ENCODE results near the gene TARDBP. TPM values are rescaled to one million over a fixed set of nuclear protein-coding genes. Genes with fewer than 3 reads are reported as not detected.

The TARDBP gene
- total RNA-seq, 4 donors from 2014 or later, result 118 to 265 (median 172) TPM

DNA sequence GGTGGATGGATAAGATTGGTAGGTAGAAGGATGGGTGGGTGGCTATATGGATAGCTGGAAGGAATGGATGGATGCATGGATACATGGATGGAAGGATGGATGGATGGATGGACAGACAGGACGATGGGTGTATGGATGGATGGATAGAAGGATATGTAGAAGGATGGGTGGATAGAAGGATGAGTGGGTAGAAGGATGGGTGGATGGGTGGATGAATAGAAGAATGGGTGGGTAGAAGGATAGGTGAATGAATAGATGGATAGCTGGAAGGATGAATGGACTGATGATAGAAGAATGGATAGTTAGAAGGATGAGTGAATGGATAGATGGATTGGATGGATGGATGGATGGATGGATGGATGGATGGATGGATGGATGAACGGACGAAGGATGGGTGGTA, 29.6 kb downstream of the TARDBP start:
- Histone ChIP-seq H3K27ac (no peak overlapping the region), H3K4me3 (replicated peaks in 1 of 3) (no peak overlapping the region), H3K4me1 (no peaks in the 10 kb centered on the region), H3K27me3 (no peaks in the 10 kb centered on the region), H3K9me3 (no peaks in the 10 kb centered on the region), H3K36me3 (no peaks in the 10 kb centered on the region)
- TF ChIP-seq POLR2A (IDR thresholded peaks at IDR 0.05), result no peak
- TF ChIP-seq, protein P1, sequence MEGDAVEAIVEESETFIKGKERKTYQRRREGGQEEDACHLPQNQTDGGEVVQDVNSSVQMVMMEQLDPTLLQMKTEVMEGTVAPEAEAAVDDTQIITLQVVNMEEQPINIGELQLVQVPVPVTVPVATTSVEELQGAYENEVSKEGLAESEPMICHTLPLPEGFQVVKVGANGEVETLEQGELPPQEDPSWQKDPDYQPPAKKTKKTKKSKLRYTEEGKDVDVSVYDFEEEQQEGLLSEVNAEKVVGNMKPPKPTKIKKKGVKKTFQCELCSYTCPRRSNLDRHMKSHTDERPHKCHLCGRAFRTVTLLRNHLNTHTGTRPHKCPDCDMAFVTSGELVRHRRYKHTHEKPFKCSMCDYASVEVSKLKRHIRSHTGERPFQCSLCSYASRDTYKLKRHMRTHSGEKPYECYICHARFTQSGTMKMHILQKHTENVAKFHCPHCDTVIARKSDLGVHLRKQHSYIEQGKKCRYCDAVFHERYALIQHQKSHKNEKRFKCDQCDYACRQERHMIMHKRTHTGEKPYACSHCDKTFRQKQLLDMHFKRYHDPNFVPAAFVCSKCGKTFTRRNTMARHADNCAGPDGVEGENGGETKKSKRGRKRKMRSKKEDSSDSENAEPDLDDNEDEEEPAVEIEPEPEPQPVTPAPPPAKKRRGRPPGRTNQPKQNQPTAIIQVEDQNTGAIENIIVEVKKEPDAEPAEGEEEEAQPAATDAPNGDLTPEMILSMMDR (IDR thresholded peaks at IDR 0.05), result no peak
- 77 to 83% methylated on average over 3 of the region's 3 CpGs for WGBS, 2 donors
- intact Hi-C loops (cut with DNase I), result no loop called here
- DNase-seq, result no peak

DNA sequence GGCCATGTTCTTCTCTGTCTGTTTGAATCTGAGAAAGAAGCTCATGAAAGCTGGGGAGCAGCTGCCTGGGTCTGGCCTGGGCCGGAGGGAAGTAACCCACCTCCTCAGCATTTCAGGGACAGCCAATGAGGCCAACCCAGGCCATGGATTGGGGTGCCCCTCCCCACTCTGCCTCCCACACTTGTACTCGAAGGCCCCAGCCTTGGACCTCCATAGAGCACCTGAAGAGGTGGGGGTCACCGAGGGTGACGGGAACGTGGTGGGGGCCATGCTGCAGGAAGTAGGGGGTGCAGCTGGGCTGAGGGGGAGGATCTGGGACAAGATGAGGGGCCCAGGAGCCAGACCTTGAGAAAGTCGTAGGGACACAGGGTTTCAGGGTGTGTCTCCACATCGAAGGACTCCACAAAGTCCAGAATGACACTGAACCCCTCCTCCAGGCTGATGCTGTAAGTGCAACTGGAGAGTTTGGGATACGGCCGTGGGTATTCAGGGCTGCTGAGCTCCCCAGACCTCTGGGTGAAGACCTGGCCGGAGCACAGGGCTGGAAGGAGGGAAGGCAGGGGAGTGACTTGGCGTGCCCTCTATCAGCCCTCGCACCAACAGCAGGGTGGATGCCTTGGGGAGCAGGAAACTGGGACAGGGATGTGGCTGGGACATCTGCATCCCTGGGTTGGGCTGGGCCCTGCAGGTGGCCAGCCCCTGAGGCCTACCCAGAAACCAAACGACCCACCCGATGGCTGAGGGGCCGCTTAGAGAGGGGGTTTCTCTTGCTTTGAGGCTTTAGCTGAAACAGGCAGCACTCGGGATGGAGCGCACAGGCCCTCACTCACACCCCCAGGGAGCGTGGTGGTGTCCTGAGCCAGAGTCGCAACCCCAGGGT, 30.8 kb downstream of the TARDBP start:
- H3K27me3 ChIP-seq, result no peaks in the 10 kb centered on the region
- no peaks in the 10 kb centered on the region for H3K4me1 ChIP-seq
- no peaks in the 10 kb centered on the region for H3K9me3 ChIP-seq
- H3K36me3 ChIP-seq, result no peaks in the 10 kb centered on the region
- no peak overlapping the region for H3K4me3 ChIP-seq (replicated peaks in 1 of 3)
- 73 to 79% methylated on average over 15 to 19 of the region's 19 CpGs for WGBS, 2 donors
- DNase-seq, result no peak
- no peak for TF ChIP-seq POLR2A (IDR thresholded peaks at IDR 0.05)
- TF ChIP-seq, protein P1 (IDR thresholded peaks at IDR 0.05), result no peak
- intact Hi-C loops (cut with DNase I), result no loop called here
- H3K27ac ChIP-seq, result no peak overlapping the region

DNA sequence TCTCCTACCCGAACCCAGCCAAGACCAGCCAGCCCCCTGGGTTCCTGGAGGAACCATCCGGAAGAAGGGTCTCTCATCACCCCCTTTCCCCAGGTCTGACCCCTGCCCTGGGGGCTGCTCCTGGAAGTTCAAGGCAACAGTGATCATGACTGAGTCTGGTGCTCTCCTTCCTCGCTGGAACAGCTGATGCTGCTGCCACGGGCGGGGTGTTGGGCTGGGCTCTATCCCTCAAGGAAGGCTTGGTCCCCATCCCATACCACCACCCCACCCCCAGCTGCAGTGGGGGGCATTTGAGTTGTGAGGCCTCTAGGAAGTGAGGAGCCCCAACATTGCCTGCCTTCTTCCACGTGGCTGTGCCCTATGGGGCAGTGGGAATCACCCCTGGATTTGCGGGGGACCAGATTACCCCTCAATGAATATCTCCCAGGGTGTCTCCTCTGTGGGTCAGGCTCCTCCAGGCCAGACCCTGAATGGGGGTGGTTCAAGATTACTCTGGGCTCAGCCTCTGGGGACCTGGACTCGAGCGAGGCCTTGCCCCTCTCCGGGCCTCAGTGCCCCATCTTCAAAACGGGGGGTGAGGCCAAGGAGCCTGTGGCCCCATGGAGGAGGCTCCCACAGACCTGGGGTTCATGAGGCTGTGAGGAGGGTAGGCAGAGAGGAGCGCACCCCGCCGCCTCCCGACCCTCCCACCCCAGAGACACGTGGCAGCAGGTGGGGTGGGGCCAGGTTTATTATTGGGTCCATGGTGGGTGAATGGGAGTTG, 31.8 kb downstream of the TARDBP start:
- intact Hi-C loops (cut with DNase I), result no loop called here
- H3K27ac ChIP-seq, result no peak overlapping the region
- H3K36me3 ChIP-seq, result no peaks in the 10 kb centered on the region
- TF ChIP-seq, protein P1 (IDR thresholded peaks at IDR 0.05), result no peak
- no peak for TF ChIP-seq POLR2A (IDR thresholded peaks at IDR 0.05)
- no peak for DNase-seq
- H3K9me3 ChIP-seq, result no peaks in the 10 kb centered on the region
- no peaks in the 10 kb centered on the region for H3K4me1 ChIP-seq
- H3K27me3 ChIP-seq, result no peaks in the 10 kb centered on the region
- 59 to 81% methylated on average over 9 to 10 of the region's 16 CpGs for WGBS, 2 donors
- H3K4me3 ChIP-seq (replicated peaks in 1 of 3), result no peak overlapping the region

DNA sequence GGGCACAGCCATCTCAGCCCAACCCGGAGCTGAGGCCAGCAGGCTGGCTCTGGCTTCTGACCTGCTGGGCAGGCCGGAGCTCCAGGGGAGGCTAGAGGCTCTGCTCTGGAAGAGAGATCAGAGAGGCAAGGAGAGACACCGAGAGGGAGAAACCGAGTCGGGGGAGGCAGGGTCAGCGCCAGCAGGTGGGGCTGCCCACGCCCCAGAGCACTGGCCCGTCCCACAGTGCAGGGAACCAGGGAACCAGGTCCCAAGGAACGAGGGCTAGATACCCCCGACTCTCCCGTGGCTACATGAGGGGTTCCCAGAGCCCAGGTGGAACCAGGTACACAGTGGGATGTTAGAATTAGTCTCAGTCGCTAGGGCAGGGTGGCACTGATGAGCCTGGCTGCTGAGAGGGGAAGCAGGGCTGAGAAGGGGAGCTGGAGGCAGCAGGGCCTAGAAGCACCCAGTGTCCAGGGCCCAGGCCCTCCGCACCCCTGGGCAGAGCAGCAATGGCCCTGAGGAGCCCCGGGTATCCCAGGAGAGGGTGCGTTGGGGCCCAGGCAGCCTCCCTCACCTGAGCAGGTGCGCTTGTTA, 32.5 kb downstream of the TARDBP start:
- DNase-seq, result no peak

More for the DNA sequence above, 32.5 kb downstream of the TARDBP start:
- Histone ChIP-seq H3K27me3 (no peaks in the 10 kb centered on the region), H3K4me3 (replicated peaks in 1 of 3) (no peak overlapping the region), H3K36me3 (no peaks in the 10 kb centered on the region), H3K9me3 (no peaks in the 10 kb centered on the region), H3K4me1 (no peaks in the 10 kb centered on the region), H3K27ac (no peak overlapping the region)
- intact Hi-C loops (cut with DNase I), result no loop called here
- 78 to 83% methylated on average over 14 to 16 of the region's 16 CpGs for WGBS, 2 donors
- TF ChIP-seq, protein P1 (IDR thresholded peaks at IDR 0.05), result no peak
- no peak for TF ChIP-seq POLR2A (IDR thresholded peaks at IDR 0.05)
